HFF-Myc (cell line): ENCODE measurements around the gene LARP6.
"Not testable (repeated sequence)": the region's sequence is repeated elsewhere in the genome, so short reads cannot be mapped to it uniquely, and the experiment has no call there.

Experiments used
- DNase-seq: peaks from one replicate; pipeline ENCODE4 v3.0.0-alpha.2; 2011; ENCODE audit warnings: low read depth; ENCODE audit errors: extremely low read depth
- H3K4me3 ChIP-seq: replicated peaks from 2 replicates; pipeline ENCODE4 v1.5.1; 2011; ENCODE audit warnings: low read depth, mild to moderate bottlenecking, control low read depth, low read length
- TF ChIP-seq, protein P1 (sequence below): IDR thresholded peaks from 2 replicates; pipeline ENCODE4 v1.5.1; 2012; ENCODE audit warnings: mild to moderate bottlenecking, low read depth, low read length, control low read depth; ENCODE audit errors: missing control alignments

The LARP6 gene

DNA sequence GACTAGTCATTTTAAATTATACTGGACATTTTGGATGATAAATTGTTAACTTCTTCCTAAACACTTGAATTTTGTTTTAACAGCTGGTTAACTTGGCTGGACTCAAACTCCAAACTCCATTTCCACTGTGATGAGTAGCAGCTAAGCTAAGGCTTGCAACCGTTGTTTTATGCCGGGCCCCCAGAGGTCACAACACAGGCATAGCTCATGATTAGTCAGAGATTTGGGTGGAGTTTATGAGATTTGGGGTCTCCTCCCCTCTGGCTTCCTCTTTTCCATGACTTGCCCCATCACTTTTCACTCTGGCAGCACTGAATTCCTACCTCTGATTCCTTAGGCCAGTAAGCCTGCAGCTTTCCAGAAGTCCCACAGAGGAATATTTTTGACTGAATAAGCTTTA lies 25.4 kb upstream of the LARP6 start:
- TF ChIP-seq, protein P1, sequence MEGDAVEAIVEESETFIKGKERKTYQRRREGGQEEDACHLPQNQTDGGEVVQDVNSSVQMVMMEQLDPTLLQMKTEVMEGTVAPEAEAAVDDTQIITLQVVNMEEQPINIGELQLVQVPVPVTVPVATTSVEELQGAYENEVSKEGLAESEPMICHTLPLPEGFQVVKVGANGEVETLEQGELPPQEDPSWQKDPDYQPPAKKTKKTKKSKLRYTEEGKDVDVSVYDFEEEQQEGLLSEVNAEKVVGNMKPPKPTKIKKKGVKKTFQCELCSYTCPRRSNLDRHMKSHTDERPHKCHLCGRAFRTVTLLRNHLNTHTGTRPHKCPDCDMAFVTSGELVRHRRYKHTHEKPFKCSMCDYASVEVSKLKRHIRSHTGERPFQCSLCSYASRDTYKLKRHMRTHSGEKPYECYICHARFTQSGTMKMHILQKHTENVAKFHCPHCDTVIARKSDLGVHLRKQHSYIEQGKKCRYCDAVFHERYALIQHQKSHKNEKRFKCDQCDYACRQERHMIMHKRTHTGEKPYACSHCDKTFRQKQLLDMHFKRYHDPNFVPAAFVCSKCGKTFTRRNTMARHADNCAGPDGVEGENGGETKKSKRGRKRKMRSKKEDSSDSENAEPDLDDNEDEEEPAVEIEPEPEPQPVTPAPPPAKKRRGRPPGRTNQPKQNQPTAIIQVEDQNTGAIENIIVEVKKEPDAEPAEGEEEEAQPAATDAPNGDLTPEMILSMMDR = no peak
- no peak overlapping the region for H3K4me3 ChIP-seq
- no peak for DNase-seq

GRCh38 chr15:70876683-70877082 lies 22.7 kb upstream of the LARP6 start:
- no peak for DNase-seq
- TF ChIP-seq, protein P1 = no peak
- H3K4me3 ChIP-seq = no peak overlapping the region

- no peak for DNase-seq
- TF ChIP-seq, protein P1 = no peak
- H3K4me3 ChIP-seq = no peak overlapping the region
Measured at GRCh38 chr15:70876011-70876410, 22.1 kb upstream of the LARP6 start.

DNA sequence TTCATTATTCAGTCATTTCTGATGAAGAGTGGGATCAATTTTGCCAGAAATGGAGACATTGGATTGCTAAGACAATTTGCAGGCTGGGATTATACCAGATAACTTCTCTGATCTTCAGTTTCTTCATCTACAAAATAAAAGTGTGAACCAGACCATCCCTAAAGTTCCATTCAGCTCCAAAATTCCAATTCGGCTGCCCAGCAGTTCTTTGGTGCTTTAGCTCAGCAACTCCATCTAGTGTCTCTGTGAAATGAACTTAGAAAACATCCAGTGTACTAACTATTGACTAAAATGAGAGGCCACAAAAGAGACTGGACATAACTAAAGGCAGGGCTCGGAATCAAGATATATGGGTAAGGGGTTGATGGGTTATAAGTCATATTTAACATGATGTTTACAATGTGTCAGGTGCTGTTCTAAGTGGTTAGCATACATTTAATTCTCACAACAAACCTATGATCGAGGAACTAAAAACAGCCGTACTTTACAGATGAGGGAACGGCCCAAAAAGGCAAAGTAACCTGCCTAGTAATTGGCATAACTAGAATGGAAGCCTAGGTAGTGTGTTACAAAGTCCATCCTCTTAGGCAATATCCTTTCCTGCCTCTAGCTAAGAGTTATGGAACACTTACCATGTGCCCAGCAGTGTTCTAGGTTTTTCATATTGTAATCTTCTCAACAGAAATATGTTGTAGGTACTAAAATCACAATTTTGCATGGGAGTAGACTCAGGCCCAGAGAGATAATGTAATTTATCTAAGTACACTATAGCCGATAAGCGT lies 21.2 kb upstream of the LARP6 start:
- no peak for DNase-seq
- TF ChIP-seq, protein P1 = peak; percentile 65
- H3K4me3 ChIP-seq = no peak overlapping the region

DNA sequence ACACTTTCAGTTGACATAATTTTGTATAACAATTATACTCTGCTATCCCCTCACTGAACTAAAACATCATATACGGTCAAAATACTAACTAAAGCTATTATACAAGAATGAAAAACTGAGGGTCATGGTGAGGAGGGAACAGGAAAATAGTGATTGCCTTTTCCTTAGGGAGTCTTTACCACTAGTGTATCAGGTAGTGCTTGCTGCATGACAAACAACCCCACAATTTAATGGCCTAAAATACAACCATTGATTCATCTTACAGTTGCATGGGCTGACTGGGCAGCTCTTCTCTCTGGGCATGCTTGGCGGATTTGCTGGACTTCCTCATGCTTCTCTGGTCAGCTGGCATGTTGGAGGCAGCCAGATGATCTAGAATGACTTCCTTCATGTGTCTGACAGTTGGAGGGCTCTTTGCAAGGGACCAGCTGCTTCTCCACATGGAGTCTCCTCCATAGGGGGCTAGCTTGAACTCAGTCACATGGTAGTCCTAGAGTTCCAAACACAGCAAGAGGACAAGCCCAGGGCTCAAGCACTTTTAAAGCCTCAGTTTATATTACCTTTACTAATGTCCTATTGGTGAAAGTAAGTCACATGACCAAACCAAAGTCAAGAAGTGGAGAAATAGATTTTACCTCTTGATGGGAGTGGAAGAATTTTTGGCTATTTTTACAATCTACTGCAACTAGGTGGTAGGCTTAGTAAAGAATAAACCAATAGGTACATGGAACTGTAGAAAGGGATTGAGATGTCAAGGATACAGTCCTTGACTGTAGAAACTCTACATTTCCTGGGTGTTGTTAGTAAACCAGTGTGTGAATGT lies 19.5 kb upstream of the LARP6 start:
- TF ChIP-seq, protein P1 = no peak
- no peak for DNase-seq
- H3K4me3 ChIP-seq = no peak overlapping the region

DNA sequence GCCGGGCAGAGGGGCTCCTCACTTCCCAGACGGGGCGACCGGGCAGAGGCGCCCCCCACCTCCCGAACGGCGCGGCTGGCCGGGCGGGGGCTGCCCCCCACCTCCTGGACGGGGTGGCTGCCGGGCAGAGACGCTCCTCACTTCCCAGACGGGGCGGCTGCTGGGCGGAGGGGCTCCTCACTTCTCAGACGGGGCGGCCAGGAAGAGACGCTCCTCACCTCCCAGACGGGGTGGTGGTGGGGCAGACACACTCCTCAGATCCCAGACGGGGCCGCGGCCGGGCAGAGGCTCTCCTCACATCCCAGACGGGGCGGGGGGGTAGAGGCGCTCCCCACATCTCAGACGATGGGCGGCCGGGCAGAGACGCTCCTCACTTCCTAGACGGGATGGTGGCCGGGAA lies 17.5 kb upstream of the LARP6 start:
- DNase-seq, H3K4me3 ChIP-seq: not testable (repeated sequence)

DNA sequence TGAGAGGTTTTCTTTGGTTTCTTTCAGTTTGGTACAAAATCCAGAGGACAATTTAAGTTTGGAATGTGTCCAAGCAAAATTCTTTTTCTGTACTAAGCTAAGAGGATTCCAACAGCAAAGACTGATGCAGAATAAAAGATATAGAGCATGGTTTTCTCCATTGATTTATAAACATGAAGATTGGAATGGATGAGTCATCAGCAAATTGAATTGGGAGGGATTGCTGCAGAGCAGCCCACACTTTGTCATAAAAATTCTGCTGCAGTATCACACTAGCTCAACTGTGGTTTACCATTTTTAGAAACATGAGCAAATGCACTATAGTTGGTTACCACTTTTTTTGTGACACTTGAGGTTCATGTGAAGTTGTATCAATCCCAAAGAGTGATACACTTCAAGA lies 16.1 kb upstream of the LARP6 start:
- DNase-seq = no peak
- no peak overlapping the region for H3K4me3 ChIP-seq
- TF ChIP-seq, protein P1 = no peak
